A549 (cell line): ENCODE results near the gene CIRBP.

Experiments used
- CBX8 ChIP-seq: fragments of 200-600 bp; sonication (generic); IDR thresholded peaks from 2 replicates; pipeline ENCODE4 v1.6.1; 2016
- CHD4 ChIP-seq: fragments of 200-600 bp; sonication (generic); IDR thresholded peaks from 2 replicates; pipeline ENCODE4 v1.6.1; 2016; ENCODE audit warnings: antibody characterized with exemption, mild to moderate bottlenecking, borderline replicate concordance
- ESRRA ChIP-seq: fragments of 150-350 bp; IDR thresholded peaks from 2 replicates; pipeline ENCODE4 v1.6.1; 2014; ENCODE audit warnings: mild to moderate bottlenecking, low read length, borderline replicate concordance
- MAFK ChIP-seq: fragments of 450-650 bp; IDR thresholded peaks from 2 replicates; pipeline ENCODE4 v1.6.1; 2014; ENCODE audit not compliant: partially characterized antibody
- MAZ ChIP-seq: fragments of 150-350 bp; IDR thresholded peaks from 2 replicates; pipeline ENCODE4 v1.6.1; 2014; ENCODE audit warnings: antibody characterized with exemption, low read depth, low read length, borderline replicate concordance
- NFE2L2 ChIP-seq: fragments of 150-350 bp; conservative IDR thresholded peaks from 2 replicates; pipeline ENCODE4 v1.6.1; 2014; ENCODE audit warnings: low read length
- NR3C1 ChIP-seq: fragments of >200 bp; sonication (Bioruptor Twin); formaldehyde crosslinking; IDR thresholded peaks from 3 replicates; pipeline ENCODE4 v1.6.1; 2017
- POLR2A ChIP-seq: IDR thresholded peaks from 2 replicates; pipeline ENCODE4 v1.6.1; 2012; ENCODE audit warnings: mild to moderate bottlenecking, low read length
- RAD21 ChIP-seq, 2 experiments: fragments of >200 bp in 1 of 2; sonication (Bioruptor Twin) in 1 of 2; formaldehyde crosslinking in 1 of 2; IDR thresholded peaks in 1 of 2; conservative IDR thresholded peaks in 1 of 2; 2 replicates in 1 of 2; 3 replicates in 1 of 2; pipeline ENCODE4 v1.6.1; 2012 to 2018; ENCODE audit warnings: inconsistent platforms in 1 of 2
- RARB ChIP-seq: fragments of 250-450 bp; sonication (Bioruptor Pico); IDR thresholded peaks from 2 replicates; pipeline ENCODE4 v1.8.0; 2021; ENCODE audit warnings: mild to moderate bottlenecking, moderate library complexity
- SMC3 ChIP-seq: fragments of >200 bp; sonication (Bioruptor Twin); formaldehyde crosslinking; IDR thresholded peaks from 3 replicates; pipeline ENCODE4 v1.6.1; 2018; ENCODE audit warnings: inconsistent platforms
- SREBF2 ChIP-seq: fragments of 450-650 bp; IDR thresholded peaks from 2 replicates; pipeline ENCODE4 v1.6.1; 2014; ENCODE audit warnings: mild to moderate bottlenecking, moderate library complexity
- TF ChIP-seq, protein P1 (sequence below): fragments of >200 bp; sonication (Bioruptor Twin); formaldehyde crosslinking; IDR thresholded peaks from 3 replicates; pipeline ENCODE4 v1.5.1; 2016
- TF ChIP-seq, protein P2 (sequence below): fragments of 450-650 bp; IDR thresholded peaks from 2 replicates; pipeline ENCODE4 v1.6.1; 2014; ENCODE audit warnings: antibody characterized with exemption

DNA sequence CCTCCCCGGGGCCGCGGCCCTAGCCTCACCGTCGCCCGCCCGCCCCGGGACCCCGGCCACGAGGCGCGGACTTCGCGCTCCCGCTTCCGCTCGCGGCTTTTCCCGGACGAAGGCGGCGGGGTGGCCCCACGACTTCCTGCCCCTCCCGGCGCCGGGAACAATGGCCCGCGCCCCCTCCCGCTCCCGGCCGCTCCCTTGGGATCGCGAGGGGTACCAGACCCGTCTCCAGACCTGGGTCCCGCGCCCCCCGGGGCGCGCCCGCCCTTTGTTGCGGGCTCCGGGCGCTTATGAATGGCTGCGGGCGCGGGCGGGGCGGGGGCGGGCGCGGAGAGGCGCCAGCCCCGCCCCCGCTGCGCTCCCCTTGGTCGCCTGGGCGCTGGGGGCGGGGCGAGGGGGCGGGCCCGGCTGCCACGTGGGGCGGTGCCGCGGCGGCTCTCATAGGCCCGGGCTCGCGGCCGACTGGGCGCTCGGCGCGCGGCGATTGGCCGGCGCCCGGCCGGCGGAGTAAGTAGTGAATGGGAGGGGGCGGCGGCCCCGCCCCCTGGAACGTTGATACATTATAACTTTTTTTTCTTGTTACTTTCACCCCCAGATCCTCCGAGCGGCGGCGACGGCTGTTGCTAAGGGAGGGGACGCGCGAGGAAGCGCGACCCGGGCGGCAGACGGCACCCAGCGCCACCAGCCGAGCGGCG lies 19.7 kb upstream of the CIRBP start:
- TF ChIP-seq, protein P1, sequence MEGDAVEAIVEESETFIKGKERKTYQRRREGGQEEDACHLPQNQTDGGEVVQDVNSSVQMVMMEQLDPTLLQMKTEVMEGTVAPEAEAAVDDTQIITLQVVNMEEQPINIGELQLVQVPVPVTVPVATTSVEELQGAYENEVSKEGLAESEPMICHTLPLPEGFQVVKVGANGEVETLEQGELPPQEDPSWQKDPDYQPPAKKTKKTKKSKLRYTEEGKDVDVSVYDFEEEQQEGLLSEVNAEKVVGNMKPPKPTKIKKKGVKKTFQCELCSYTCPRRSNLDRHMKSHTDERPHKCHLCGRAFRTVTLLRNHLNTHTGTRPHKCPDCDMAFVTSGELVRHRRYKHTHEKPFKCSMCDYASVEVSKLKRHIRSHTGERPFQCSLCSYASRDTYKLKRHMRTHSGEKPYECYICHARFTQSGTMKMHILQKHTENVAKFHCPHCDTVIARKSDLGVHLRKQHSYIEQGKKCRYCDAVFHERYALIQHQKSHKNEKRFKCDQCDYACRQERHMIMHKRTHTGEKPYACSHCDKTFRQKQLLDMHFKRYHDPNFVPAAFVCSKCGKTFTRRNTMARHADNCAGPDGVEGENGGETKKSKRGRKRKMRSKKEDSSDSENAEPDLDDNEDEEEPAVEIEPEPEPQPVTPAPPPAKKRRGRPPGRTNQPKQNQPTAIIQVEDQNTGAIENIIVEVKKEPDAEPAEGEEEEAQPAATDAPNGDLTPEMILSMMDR = no peak; the same call in 2 of the 3 replicates
- TF ChIP-seq CHD4 (no peak), POLR2A (peak; percentile 91), RARB (CRISPR knock-in tag) (no peak), CBX8 (no peak), MAZ (no peak), NFE2L2 (no peak), NR3C1 (no peak), SMC3 (no peak), ESRRA (no peak), RAD21 (conservative IDR thresholded peaks at IDR 0.05 in 1 of 2, IDR thresholded peaks at IDR 0.05 in 1 of 2) (no peak), SREBF2 (no peak), MAFK (no peak)
- TF ChIP-seq, protein P2, sequence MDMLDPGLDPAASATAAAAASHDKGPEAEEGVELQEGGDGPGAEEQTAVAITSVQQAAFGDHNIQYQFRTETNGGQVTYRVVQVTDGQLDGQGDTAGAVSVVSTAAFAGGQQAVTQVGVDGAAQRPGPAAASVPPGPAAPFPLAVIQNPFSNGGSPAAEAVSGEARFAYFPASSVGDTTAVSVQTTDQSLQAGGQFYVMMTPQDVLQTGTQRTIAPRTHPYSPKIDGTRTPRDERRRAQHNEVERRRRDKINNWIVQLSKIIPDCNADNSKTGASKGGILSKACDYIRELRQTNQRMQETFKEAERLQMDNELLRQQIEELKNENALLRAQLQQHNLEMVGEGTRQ = no peak
